Measurements from ENCODE around the gene MTCP1.
A peak's percentile ranks its signal among the peaks of the same experiment; 100 is the strongest.

Gene MTCP1

GRCh38 chrX:155053656-155054055, 17.3 kb downstream of the MTCP1 start:
- no peak for DNase-seq

GRCh38 chrX:155052738-155053498, 18.0 kb downstream of the MTCP1 start:
- DNase-seq, result no peak

DNA sequence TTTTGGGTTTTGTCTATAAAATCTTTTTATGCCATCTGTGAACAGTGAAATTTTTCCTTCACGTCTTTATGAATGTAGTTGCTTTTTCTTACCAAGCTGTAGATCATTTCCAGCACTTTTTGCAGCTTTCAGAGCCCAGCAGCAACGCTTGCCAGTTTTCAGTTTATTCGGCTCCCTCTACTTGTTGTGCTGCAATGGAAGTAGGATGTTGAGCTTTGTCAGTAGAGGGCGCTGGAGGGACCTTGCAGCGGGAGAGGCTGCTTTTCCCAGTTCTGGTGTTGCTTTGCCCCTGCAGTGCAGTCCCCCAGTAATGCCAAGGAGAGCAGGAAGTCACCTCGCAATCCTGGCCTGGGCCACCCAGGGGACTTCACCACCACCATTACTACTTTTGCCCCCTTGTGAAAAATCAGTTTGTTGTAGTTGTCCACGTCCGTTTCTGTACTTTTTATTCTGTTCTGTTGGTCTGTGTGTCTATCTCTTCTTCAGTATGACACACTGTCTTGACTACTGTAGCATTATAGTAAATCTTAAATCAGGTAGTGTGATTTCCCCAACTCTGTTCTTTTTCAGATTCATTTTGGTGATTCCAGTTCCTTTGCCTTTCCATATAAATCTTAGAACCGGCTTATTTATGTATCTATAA, 21.8 kb downstream of the MTCP1 start:
- DNase-seq, result peak; percentile 39

GRCh38 chrX:155046811-155047528, 24.0 kb downstream of the MTCP1 start:
- no peak for DNase-seq

DNA sequence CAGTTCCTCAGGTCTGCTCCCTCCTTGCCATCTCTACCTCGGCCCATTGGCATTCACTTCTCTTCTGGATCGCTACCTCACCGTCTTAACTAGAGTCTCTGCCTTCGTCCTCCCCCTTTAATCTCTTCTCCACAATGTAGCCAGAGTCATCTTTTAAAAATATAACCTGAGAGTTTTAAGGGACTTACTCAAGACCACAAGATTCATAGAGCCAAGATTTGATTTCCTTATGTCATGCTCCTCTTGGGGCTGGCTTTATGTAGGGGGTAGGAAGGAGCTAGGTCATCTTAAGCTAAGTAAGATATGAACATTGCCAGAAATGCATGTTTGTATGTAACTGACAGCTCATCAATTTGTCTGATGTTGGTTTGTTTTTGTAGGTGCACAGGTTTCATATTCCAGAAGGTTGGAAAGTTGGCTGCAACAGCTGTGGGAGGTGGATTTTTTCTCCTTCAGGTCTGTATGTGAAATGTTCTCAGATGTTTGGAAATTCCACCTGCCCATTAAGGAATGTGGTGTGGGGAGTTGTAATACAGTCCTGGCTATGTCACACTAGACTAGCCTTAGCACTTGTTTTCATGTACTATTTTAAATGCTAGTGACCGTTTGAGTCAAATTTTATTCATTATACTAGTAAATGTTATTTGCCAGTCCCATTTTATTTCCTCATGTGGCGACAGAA, 24.7 kb downstream of the MTCP1 start:
- no peak for DNase-seq

- DNase-seq, result no peak
These were observed 35.2 kb downstream of the MTCP1 start for GRCh38 chrX:155035688-155036087.

DNA sequence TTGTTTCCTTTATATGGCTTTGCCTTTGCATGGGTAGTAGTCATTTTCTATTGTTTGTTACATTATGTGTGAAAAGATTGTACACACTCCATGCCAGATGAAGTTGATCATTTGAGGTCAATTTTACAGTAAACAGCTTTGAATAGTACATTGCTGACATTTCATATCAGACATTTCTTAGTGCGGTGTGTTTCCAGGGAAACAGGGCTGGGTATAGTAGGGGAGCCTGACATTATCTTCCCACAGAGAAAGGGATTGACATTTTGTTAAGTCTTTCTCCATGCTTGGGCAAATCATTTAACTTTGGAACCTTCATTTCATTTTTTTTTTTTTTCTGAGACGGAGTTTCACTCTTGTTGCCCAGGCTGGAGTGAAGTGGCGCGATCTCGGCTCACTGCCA, 39.3 kb downstream of the MTCP1 start:
- no peak for DNase-seq

- peak; percentile 31 for DNase-seq
These were observed 42.1 kb downstream of the MTCP1 start for GRCh38 chrX:155028877-155029291.

- DNase-seq, result no peak
These were observed 42.8 kb downstream of the MTCP1 start for GRCh38 chrX:155028129-155028528.

DNA sequence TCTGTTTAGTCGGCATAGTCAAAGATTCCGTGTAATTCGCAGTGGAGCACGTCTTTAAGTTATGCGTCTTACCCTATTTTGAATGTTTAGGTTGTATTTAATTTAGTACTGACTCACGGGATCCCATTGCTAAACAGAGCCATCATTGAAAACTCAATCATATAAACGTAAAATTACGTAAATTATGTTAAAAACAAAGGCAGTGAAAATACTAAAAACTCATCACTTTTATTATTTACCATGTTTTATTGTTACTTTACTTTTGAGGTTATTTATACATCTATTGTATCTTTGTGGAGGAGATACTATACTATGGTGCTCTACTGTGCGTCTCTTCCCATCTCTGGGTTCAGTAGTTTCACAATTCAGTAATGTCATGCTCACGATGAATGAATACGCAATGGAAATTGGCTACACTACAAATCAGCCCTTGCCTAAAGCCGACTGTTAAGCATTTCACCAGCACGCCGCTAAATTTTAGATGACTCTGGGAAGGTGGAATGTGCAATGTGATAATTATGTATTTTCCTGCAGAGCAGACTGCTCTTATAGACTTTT, 43.3 kb downstream of the MTCP1 start:
- peak; percentile 62 for DNase-seq

GRCh38 chrX:155026727-155027508, 44.0 kb downstream of the MTCP1 start, which contains the start of gene FUNDC2:
FUNDC2 (plus strand) TSS chrX:155026844; CDS start chrX:155026939, 95 bp downstream.
- peak; percentile 93 for DNase-seq

GRCh38 chrX:155026420-155026726, 44.6 kb downstream of the MTCP1 start:
- DNase-seq, result no peak

DNA sequence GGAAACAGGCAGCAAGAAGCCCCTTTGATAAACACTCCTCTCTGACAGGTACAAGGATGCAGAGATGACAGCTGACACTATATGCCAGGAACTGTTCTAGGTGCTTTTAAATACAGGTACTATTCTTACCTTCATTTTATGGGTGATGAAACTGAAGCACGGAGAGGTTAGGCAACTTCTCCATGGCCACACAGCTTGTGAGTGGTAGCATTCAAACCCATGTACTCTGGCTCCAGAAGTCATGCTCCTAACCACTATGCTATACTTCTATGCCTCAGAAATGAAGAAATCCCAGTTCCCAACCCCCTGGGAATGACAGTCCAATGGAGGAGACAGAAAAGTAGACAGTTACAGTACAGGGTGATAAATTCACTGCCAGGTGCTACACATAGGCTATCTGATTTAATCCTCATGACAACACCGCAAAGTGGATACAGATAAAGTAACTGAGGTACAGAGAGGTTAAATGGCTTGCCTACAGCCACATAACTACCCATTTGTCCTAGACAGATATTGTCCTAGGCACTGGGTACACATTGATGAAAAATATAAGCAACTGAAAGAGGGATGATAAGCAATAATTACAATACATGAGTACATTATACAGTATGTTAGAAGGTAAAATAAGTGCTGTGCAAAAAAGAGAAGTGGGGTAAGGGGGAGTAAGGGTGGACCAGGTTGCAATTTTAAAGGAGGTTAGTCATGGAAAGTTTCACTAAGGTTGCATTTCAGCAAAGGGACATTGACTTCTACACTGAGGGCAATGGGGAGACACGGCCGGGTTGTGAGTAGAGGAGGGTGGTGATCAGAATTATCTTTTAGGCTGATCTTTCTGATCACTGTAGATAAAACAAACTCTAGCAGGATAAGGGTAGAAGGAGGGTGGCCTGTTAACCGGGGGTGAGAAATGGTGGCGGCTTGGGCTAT, 46.8 kb downstream of the MTCP1 start:
- DNase-seq, result no peak

DNA sequence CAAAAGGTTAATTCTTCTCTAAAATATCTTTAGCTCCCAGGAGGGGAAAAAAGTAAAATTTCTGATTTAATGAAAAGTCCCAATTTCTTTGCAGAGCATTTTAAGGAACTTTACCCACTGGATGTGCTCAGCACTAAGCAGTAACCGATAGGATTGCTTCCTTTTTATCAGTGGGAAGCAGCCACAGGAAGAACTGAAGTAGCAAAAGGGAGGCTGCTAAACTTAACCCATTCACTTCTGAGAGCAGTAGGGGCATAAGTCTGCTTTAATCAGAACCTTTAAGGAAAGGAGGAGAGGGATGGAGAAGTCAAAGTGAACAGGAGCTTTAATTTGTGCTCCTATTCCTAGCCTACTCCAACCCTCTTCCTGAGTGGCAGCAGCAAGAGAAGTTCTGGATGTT, 48.4 kb downstream of the MTCP1 start, which contains the start of gene F8:
Gene F8, minus strand, starts transcription at position 139 of the 400 bp plus-strand sequence. CDS start 171 bp downstream, outside the sequence.
- no peak for DNase-seq

DNA sequence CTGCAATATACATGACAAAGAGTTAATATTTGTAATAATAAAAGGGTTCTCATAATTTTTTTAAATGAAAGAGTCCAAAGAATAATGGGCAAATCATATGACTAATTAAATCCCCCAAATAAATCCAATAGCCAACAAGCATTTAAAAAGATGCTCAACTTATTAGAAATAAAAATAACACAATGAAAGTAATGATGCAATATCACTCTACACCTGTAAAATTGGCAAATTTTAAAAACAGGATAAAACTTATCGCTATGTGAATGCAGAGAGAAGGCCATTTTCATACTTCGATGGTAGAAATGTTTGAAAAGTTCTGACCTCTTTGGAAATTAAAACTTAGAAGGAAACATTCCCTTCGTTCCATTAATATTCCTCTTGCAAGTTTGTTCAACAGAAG, 50.3 kb downstream of the MTCP1 start:
- DNase-seq, result no peak

Measured in fibroblast of skin of abdomen (primary cell).